ENCODE measurements around the gene SACM1L.
"Not testable (repeated sequence)": the region's sequence is repeated elsewhere in the genome, so short reads cannot be mapped to it uniquely, and the experiment has no call there.

The SACM1L gene

DNA sequence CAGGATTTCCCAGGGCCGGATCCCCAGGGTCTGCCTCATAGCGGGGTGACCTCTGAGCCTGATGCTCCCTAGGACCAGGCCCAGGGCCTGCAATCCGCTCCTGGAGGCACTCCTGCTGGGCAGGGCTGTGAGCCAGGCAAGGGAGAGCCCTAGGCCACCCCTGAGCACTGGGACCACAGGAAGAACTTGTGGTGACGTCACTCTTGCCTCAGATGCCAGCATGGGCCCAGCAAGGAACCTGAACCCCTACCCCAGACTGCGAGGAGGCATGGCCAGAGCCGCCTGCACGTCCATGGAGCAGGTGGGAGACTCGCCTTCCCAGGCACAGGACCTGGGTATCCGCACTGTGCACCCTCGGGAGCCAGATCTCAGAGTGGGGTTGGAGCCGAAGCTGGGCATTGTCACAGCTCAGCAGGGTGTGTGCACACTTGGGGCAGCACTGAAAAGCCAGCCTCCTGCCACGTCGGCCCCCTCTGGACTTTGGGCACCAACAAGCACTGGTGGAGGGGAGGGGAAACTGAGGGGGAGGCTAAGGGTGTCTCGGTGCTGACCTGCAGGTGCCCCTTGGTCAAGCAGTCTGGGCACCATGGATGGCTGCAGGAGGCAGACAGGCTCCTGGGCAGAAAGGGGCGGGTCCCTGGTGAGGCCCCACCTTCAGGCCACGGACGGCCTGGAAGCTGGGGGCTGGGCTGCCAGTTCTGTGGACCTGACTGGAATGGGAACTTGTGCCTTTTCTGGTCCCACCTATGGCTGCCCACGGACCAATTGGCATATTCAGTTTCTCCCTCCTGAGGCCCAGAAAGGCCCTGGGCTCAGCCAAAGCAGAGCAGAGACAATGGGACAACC is 57.8 kb downstream of the SACM1L start:
- FAIRE-seq (no peak), DNase-seq (ENCODE audit: insufficient read length, low spot score) (no peak)
- no peak for TF ChIP-seq TAF1 (IDR thresholded peaks at IDR 0.05; ENCODE audit: low read depth, low read length)
- no peak for TF ChIP-seq POU2F2 (IDR thresholded peaks at IDR 0.05; ENCODE audit: low read depth, low read length)
- 0 out of 2 replicates have a peak, but pooled peaks have one; percentile 31 for TF ChIP-seq POLR2A (IDR thresholded peaks at IDR 0.05; ENCODE audit: low read depth, low read length)
- no peak for TF ChIP-seq SPI1 (IDR thresholded peaks at IDR 0.05; ENCODE audit: low read depth, low read length)

DNA sequence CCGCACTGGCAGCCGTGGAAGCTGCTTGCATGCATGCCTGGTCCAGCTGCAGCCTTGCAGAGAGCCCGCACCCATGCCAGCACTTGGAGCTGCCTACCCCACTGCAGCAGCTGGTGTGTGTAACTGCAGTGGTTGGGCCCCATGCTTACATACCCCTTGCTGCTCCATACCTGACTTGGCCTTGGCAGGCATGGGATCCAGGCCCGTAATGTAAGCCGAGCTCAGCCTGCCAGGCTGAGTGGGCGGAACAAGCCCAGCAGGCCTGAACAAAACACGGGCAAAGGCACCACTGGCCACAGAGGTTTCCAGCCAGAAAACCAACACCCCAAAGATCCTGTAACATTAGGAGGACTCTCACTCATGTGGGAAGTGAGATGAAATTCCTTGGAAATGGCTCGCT is 58.9 kb downstream of the SACM1L start:
- no peak for TF ChIP-seq POLR2A (IDR thresholded peaks at IDR 0.05; ENCODE audit: low read depth, low read length)
- TF ChIP-seq TAF1 (IDR thresholded peaks at IDR 0.05; ENCODE audit: low read depth, low read length), result no peak
- no peak for TF ChIP-seq PAX5 (IDR thresholded peaks at IDR 0.05; ENCODE audit: insufficient read depth, low read length, severe bottlenecking)
- TF ChIP-seq POU2F2 (IDR thresholded peaks at IDR 0.05; ENCODE audit: low read depth, low read length), result no peak
- TF ChIP-seq POLR2AphosphoS5 (IDR thresholded peaks at IDR 0.05; ENCODE audit: low read depth, low read length), result no peak
- no peak for TF ChIP-seq SPI1 (IDR thresholded peaks at IDR 0.05; ENCODE audit: low read depth, low read length)
- DNase-seq (ENCODE audit: insufficient read length, low spot score) (no peak), FAIRE-seq (no peak)

DNA sequence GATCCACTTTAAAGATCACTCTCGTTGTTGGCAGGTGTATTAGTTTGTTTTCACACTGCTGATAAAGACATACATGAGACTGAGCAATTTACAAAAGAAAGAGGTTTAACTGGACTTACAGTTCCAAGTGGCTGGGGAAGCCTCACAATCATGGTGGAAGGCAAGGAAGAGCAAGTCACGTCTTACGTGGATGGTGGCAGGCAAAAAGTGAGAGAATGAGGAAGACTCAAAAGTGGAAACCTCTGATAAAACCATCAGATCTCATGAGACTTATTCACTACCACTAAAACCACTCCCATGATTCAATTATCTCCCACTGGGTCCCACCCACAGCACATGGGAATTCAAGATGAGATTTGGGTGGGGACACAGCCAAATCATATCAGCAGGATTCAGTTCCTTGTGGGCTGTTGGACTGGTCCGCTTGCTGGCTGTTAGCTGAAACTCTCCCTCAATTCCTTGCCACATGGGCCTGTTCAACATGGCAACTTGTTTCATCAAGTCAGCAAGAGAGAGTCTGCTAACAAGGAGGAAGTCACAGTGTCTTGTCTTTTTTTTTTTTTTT is 59.9 kb downstream of the SACM1L start:
- not testable (repeated sequence) for DNase-seq (ENCODE audit: insufficient read length, low spot score); FAIRE-seq

DNA sequence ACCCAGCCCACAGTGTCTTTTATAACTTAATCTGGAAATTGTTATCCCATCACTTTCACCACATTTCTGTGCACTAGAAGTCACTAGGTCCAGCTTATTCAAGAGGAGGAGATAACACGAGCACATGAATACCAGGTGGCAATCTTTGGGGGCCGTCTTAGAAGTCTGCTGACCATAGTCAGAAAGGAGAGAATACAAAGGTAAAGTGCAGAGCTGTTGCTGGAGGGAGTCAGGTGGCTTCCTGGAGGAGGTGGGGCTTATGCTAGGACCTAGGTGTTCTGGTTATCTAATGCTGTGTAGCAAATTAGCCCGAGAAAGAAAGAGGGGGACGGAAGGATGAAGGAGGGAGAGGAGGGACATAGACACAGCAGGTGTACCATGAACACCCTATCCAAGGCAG is 60.7 kb downstream of the SACM1L start:
- no peak for DNase-seq (ENCODE audit: insufficient read length, low spot score)
- no peak for TF ChIP-seq POLR2A (IDR thresholded peaks at IDR 0.05; ENCODE audit: low read depth, low read length)
- no peak for TF ChIP-seq POU2F2 (IDR thresholded peaks at IDR 0.05; ENCODE audit: low read depth, low read length)
- TF ChIP-seq PAX5 (IDR thresholded peaks at IDR 0.05; ENCODE audit: insufficient read depth, low read length, severe bottlenecking), result no peak
- FAIRE-seq, result no peak

DNA sequence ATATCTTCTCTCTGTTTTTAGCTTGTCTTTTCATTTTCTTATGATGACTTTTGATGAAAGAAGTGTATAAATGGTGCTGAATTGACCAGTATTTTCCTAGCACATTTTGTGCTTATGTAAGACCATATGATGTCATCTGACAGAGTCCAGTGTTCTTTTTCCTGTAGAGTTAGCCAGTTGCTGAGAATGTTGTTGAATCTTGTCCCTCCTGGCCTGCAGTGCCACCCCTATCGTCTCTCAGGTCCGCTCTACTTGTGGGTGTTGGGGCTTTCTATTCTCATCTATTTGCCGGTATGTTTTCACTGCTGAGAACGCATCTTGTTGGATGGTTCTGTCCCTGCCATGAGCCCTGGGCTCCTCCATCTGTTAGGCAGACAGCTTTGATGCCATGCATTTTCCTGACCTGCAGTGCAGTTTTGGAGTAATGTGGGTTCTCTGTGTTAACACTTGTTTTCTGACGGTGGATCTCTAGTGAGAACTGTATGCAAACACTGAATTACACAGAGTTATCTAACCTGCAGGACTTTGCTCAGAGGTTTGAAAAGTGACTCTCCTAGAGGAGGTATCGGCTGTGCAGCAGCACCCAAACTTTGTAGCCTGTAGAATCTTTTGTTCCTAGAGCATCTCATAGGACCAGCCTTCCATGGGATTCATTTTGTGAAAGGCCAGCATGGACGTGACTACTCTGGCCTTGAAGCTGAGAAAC is 62.5 kb downstream of the SACM1L start:
- FAIRE-seq, result no peak
- TF ChIP-seq SPI1 (IDR thresholded peaks at IDR 0.05; ENCODE audit: low read depth, low read length), result no peak
- no peak for TF ChIP-seq TAF1 (IDR thresholded peaks at IDR 0.05; ENCODE audit: low read depth, low read length)
- no peak for TF ChIP-seq POLR2A (IDR thresholded peaks at IDR 0.05; ENCODE audit: low read depth, low read length)
- TF ChIP-seq POU2F2 (IDR thresholded peaks at IDR 0.05; ENCODE audit: low read depth, low read length), result no peak
- no peak for TF ChIP-seq POLR2AphosphoS5 (IDR thresholded peaks at IDR 0.05; ENCODE audit: low read depth, low read length)
- no peak for TF ChIP-seq PAX5 (IDR thresholded peaks at IDR 0.05; ENCODE audit: insufficient read depth, low read length, severe bottlenecking)
- no peak for DNase-seq (ENCODE audit: insufficient read length, low spot score)

DNA sequence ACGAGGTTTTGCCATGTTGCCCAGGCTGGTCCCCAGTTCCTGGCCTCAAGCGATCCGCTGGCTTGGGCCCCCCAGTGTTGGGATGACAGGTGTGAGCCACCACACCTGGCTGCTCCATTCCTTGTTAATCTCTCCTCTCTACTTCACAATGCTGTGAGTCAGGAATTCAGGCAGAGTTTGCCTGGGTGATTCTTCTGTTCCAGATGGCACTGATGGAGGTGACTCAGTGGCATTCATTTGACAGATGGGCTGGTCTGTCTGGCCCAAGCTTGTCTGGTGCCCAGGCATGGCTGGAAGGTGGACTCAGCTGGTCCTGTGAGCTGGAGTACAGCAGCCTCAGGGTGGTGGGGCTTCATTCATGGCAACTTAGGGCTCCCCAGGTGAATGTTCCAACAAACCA is 63.9 kb downstream of the SACM1L start:
- TF ChIP-seq TAF1 (IDR thresholded peaks at IDR 0.05; ENCODE audit: low read depth, low read length) (no peak), POLR2AphosphoS5 (IDR thresholded peaks at IDR 0.05; ENCODE audit: low read depth, low read length) (no peak), PAX5 (IDR thresholded peaks at IDR 0.05; ENCODE audit: insufficient read depth, low read length, severe bottlenecking) (no peak), POLR2A (IDR thresholded peaks at IDR 0.05; ENCODE audit: low read depth, low read length) (no peak), POU2F2 (IDR thresholded peaks at IDR 0.05; ENCODE audit: low read depth, low read length) (no peak), SPI1 (IDR thresholded peaks at IDR 0.05; ENCODE audit: low read depth, low read length) (no peak)
- DNase-seq (ENCODE audit: insufficient read length, low spot score) (no peak), FAIRE-seq (no peak)

DNA sequence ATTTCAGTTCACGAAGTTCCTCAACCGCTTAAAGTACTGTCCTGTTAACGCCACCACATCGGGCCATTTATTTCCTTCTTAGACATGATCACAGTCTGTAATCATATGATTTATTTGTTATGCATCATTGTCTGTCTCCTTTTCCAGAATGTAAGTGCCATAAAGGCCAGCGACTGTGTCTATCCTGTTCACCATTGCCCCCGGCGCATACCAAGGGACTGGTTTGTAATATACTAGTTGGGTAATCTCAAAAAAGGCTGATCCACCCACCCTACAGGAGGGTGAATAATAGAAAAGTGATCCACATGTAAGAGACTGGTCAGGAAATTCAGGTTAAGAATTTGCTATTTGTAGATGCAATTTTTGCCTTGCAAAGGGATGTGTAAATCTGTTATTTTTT is 65.3 kb downstream of the SACM1L start:
- FAIRE-seq (no peak), DNase-seq (ENCODE audit: insufficient read length, low spot score) (no peak)
- TF ChIP-seq TAF1 (IDR thresholded peaks at IDR 0.05; ENCODE audit: low read depth, low read length), result no peak
- TF ChIP-seq POLR2AphosphoS5 (IDR thresholded peaks at IDR 0.05; ENCODE audit: low read depth, low read length), result no peak
- TF ChIP-seq POU2F2 (IDR thresholded peaks at IDR 0.05; ENCODE audit: low read depth, low read length), result no peak
- no peak for TF ChIP-seq SPI1 (IDR thresholded peaks at IDR 0.05; ENCODE audit: low read depth, low read length)
- TF ChIP-seq POLR2A (IDR thresholded peaks at IDR 0.05; ENCODE audit: low read depth, low read length), result no peak
- TF ChIP-seq PAX5 (IDR thresholded peaks at IDR 0.05; ENCODE audit: insufficient read depth, low read length, severe bottlenecking), result no peak

DNA sequence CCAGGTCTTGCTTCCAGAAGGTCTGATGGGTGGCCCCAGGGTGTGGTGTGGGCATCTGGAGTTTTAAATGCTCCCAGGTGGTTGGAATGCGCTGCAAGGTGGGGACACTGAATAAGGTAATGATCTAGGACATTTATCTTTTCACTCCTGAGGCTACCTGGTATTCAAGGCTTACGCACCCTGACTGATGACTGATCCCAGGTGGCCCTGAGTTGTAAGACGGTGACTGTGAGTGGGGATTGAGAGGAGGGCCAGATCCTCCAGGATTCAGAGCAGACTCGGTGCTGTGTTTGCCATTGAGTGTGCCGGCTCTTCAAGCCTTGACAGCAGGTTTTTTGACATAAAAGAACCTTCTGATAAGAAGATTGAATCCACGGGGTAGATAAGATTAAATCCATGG is 66.9 kb downstream of the SACM1L start:
- DNase-seq (ENCODE audit: insufficient read length, low spot score) (no peak), FAIRE-seq (no peak)
- TF ChIP-seq POLR2AphosphoS5 (IDR thresholded peaks at IDR 0.05; ENCODE audit: low read depth, low read length) (no peak), TAF1 (IDR thresholded peaks at IDR 0.05; ENCODE audit: low read depth, low read length) (no peak), POLR2A (IDR thresholded peaks at IDR 0.05; ENCODE audit: low read depth, low read length) (no peak), SPI1 (IDR thresholded peaks at IDR 0.05; ENCODE audit: low read depth, low read length) (no peak), POU2F2 (IDR thresholded peaks at IDR 0.05; ENCODE audit: low read depth, low read length) (no peak), PAX5 (IDR thresholded peaks at IDR 0.05; ENCODE audit: insufficient read depth, low read length, severe bottlenecking) (no peak)

DNA sequence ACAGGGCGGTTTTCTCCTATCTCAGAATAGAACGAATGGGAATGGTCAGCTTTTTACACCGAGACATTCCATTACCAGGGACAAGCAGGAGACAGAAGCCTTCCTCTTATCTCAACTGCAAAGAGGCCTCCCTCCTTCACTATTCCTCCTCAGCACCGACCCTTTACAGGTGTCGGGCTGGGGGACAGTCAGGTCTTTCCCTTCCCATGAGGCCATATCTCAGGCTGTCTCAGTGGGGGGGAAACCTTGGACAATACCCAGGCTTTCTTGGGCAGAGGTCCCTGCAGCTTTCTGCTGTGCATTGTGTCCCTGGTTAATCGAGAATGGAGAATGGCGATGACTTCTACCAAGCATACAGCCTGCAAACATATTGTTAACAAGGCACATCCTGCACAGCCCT is 67.9 kb downstream of the SACM1L start:
- not testable (repeated sequence) for DNase-seq (ENCODE audit: insufficient read length, low spot score); FAIRE-seq

DNA sequence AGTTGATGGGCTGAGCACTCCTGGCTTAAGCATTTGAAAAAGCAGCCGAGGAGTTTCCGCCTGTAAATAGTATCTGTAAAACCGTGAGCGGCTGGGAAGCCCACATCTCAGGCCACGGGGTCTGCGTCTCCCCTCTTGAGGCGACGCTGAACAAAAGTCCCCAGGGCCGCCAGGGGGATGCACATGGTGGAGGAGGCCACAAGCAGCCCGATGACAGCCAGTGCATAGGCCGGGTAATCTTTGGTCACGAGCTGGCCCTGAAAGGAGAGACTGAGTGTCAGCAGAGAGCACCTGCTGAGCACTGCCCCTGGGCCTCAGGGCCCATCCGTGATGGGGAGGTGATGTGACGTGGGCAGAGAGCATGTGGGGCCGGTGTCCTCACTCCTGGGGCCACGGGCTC is 69.7 kb downstream of the SACM1L start:
- no peak for FAIRE-seq
- TF ChIP-seq TAF1 (IDR thresholded peaks at IDR 0.05; ENCODE audit: low read depth, low read length) (no peak), POLR2A (IDR thresholded peaks at IDR 0.05; ENCODE audit: low read depth, low read length) (no peak), PAX5 (IDR thresholded peaks at IDR 0.05; ENCODE audit: insufficient read depth, low read length, severe bottlenecking) (no peak), POLR2AphosphoS5 (IDR thresholded peaks at IDR 0.05; ENCODE audit: low read depth, low read length) (no peak), SPI1 (IDR thresholded peaks at IDR 0.05; ENCODE audit: low read depth, low read length) (no peak), POU2F2 (IDR thresholded peaks at IDR 0.05; ENCODE audit: low read depth, low read length) (no peak)

More for the DNA sequence above, 69.7 kb downstream of the SACM1L start:
- DNase-seq (ENCODE audit: insufficient read length, low spot score), result no peak

Data from GM12891 (cell line).